Skeletal muscle satellite cell (primary cell): Measurements from ENCODE around the gene ASB15.

ENCODE experiments used
- H3K27me3 ChIP-seq: 2 replicates; pipeline ENCODE4 v1.7.0; 2013; ENCODE audit warnings: low read length; ENCODE audit not compliant: control insufficient read depth, insufficient read depth
- H3K36me3 ChIP-seq: 2 replicates; pipeline ENCODE4 v1.7.0; 2013; ENCODE audit warnings: mild to moderate bottlenecking, control low read depth, low read length; ENCODE audit not compliant: insufficient read depth
- H3K4me1 ChIP-seq: 2 replicates; pipeline ENCODE4 v1.7.0; 2013; ENCODE audit warnings: low read length; ENCODE audit not compliant: control insufficient read depth, insufficient read depth
- H3K4me2 ChIP-seq: 2 replicates; pipeline ENCODE4 v1.7.0; 2013; ENCODE audit warnings: mild to moderate bottlenecking, low read length
- H3K4me3 ChIP-seq: 2 replicates; pipeline ENCODE4 v1.7.0; 2013; ENCODE audit warnings: low read length
- H3K9ac ChIP-seq: 2 replicates; pipeline ENCODE4 v1.7.0; 2013; ENCODE audit warnings: mild to moderate bottlenecking, low read depth, low read length, moderate library complexity
- H3K9me3 ChIP-seq: replicated peaks from 2 replicates; pipeline ENCODE4 v1.7.0; 2013; ENCODE audit warnings: mild to moderate bottlenecking, control low read depth, low read length

ASB15 gene

GRCh38 chr7:123571187-123571586 lies 30.4 kb upstream of the ASB15 start:
- H3K4me3 ChIP-seq, result no peak overlapping the region
- H3K4me2 ChIP-seq, result no peak overlapping the region

GRCh38 chr7:123571684-123572083 lies 29.9 kb upstream of the ASB15 start:
- H3K4me1 ChIP-seq, result no peaks in the 10 kb centered on the region
- no peaks in the 10 kb centered on the region for H3K36me3 ChIP-seq
- no peaks in the 10 kb centered on the region for H3K27me3 ChIP-seq
- no peak overlapping the region for H3K4me3 ChIP-seq
- no peaks in the 10 kb centered on the region for H3K9me3 ChIP-seq
- H3K4me2 ChIP-seq, result no peak overlapping the region
- no peak overlapping the region for H3K9ac ChIP-seq

More at GRCh38 chr7:123571187-123571586, 30.4 kb upstream of the ASB15 start:
- Histone ChIP-seq H3K36me3 (no peaks in the 10 kb centered on the region), H3K9ac (no peak overlapping the region), H3K9me3 (no peaks in the 10 kb centered on the region), H3K4me1 (no peaks in the 10 kb centered on the region), H3K27me3 (no peaks in the 10 kb centered on the region)

GRCh38 chr7:123573341-123573740 lies 28.3 kb upstream of the ASB15 start:
- Histone ChIP-seq H3K4me1 (no peaks in the 10 kb centered on the region), H3K27me3 (no peaks in the 10 kb centered on the region), H3K9ac (no peak overlapping the region), H3K9me3 (no peaks in the 10 kb centered on the region), H3K4me2 (no peak overlapping the region), H3K4me3 (no peak overlapping the region), H3K36me3 (no peaks in the 10 kb centered on the region)

- no peak overlapping the region for H3K9ac ChIP-seq
- no peak overlapping the region for H3K4me3 ChIP-seq
- no peaks in the 10 kb centered on the region for H3K9me3 ChIP-seq
- no peaks in the 10 kb centered on the region for H3K4me1 ChIP-seq
- no peaks in the 10 kb centered on the region for H3K36me3 ChIP-seq
- H3K27me3 ChIP-seq, result no peaks in the 10 kb centered on the region
- no peak overlapping the region for H3K4me2 ChIP-seq
These were observed 27.6 kb upstream of the ASB15 start for GRCh38 chr7:123573896-123574467.

GRCh38 chr7:123579416-123579815 lies 22.2 kb upstream of the ASB15 start:
- Histone ChIP-seq H3K9ac (no peak overlapping the region), H3K27me3 (no peaks in the 10 kb centered on the region), H3K4me2 (no peak overlapping the region), H3K9me3 (no peaks in the 10 kb centered on the region), H3K4me1 (no peaks in the 10 kb centered on the region), H3K4me3 (no peak overlapping the region), H3K36me3 (no peaks in the 10 kb centered on the region)

- Histone ChIP-seq H3K4me1 (no peaks in the 10 kb centered on the region), H3K9ac (no peak overlapping the region), H3K4me2 (peak overlapping the region; percentile 53), H3K4me3 (no peak overlapping the region), H3K36me3 (no peaks in the 10 kb centered on the region), H3K27me3 (no peaks in the 10 kb centered on the region), H3K9me3 (no peaks in the 10 kb centered on the region)
These were observed 21.0 kb upstream of the ASB15 start for GRCh38 chr7:123580406-123581161.

GRCh38 chr7:123581162-123581459 lies 20.5 kb upstream of the ASB15 start:
- H3K36me3 ChIP-seq, result no peaks in the 10 kb centered on the region
- H3K9me3 ChIP-seq, result no peaks in the 10 kb centered on the region
- no peak overlapping the region for H3K4me3 ChIP-seq
- H3K4me1 ChIP-seq, result no peaks in the 10 kb centered on the region
- H3K9ac ChIP-seq, result no peak overlapping the region
- H3K4me2 ChIP-seq, result peak overlapping the region; percentile 53
- no peaks in the 10 kb centered on the region for H3K27me3 ChIP-seq

- no peak overlapping the region for H3K9ac ChIP-seq
- H3K4me2 ChIP-seq, result no peak overlapping the region
- no peaks in the 10 kb centered on the region for H3K36me3 ChIP-seq
- no peak overlapping the region for H3K4me3 ChIP-seq
- no peaks in the 10 kb centered on the region for H3K9me3 ChIP-seq
- no peaks in the 10 kb centered on the region for H3K27me3 ChIP-seq
- H3K4me1 ChIP-seq, result no peaks in the 10 kb centered on the region
These were observed 17.8 kb upstream of the ASB15 start for GRCh38 chr7:123583821-123584220.

- no peaks in the 10 kb centered on the region for H3K4me1 ChIP-seq
- no peaks in the 10 kb centered on the region for H3K27me3 ChIP-seq
- no peaks in the 10 kb centered on the region for H3K36me3 ChIP-seq
- no peaks in the 10 kb centered on the region for H3K9me3 ChIP-seq
- H3K4me2 ChIP-seq, result no peak overlapping the region
- no peak overlapping the region for H3K9ac ChIP-seq
- H3K4me3 ChIP-seq, result no peak overlapping the region
These were observed 13.2 kb upstream of the ASB15 start for GRCh38 chr7:123588376-123588775.

- no peaks in the 10 kb centered on the region for H3K9me3 ChIP-seq
- no peak overlapping the region for H3K4me2 ChIP-seq
- no peak overlapping the region for H3K4me3 ChIP-seq
- no peak overlapping the region for H3K9ac ChIP-seq
- H3K4me1 ChIP-seq, result no peaks in the 10 kb centered on the region
- no peaks in the 10 kb centered on the region for H3K27me3 ChIP-seq
- H3K36me3 ChIP-seq, result no peaks in the 10 kb centered on the region
These were observed 6.8 kb upstream of the ASB15 start for GRCh38 chr7:123594813-123595241.

- no peaks in the 10 kb centered on the region for H3K4me1 ChIP-seq
- H3K9me3 ChIP-seq, result no peaks in the 10 kb centered on the region
- H3K9ac ChIP-seq, result no peak overlapping the region
- no peak overlapping the region for H3K4me3 ChIP-seq
- H3K4me2 ChIP-seq, result no peak overlapping the region
- H3K27me3 ChIP-seq, result no peaks in the 10 kb centered on the region
- H3K36me3 ChIP-seq, result no peaks in the 10 kb centered on the region
These were observed 3.0 kb upstream of the ASB15 start for GRCh38 chr7:123598657-123599056.

GRCh38 chr7:123599766-123600165 lies 1.9 kb upstream of the ASB15 start:
- Histone ChIP-seq H3K9ac (no peak overlapping the region), H3K4me1 (peaks cover 4% of the 10 kb centered on the region), H3K36me3 (no peaks in the 10 kb centered on the region), H3K4me3 (no peak overlapping the region), H3K9me3 (no peaks in the 10 kb centered on the region), H3K27me3 (no peaks in the 10 kb centered on the region), H3K4me2 (no peak overlapping the region)
